T-helper 1 cell treated with Interleukin-12 subunit alpha and Interleukin-12 subunit beta and Interleukin-4 antibody, amounts not matched to agents 30 μg/mL and 1 μg/mL, for 36 hours (primary cell): Measurements from ENCODE around the gene CAMTA1.

Source experiments
- H3K27ac Mint-ChIP-seq: one replicate; pipeline ENCODE4 v1.8.0; 2021; ENCODE audit warnings: mild to moderate bottlenecking, mixed read lengths
- H3K27me3 Mint-ChIP-seq: one replicate; pipeline ENCODE4 v1.8.0; 2021; ENCODE audit warnings: low read depth, mixed read lengths
- H3K36me3 Mint-ChIP-seq: one replicate; pipeline ENCODE4 v1.8.0; 2021; ENCODE audit warnings: low read depth, mixed read lengths
- H3K4me1 Mint-ChIP-seq: one replicate; pipeline ENCODE4 v1.8.0; 2021; ENCODE audit warnings: low read depth, mixed read lengths
- H3K4me3 Mint-ChIP-seq: one replicate; pipeline ENCODE4 v1.8.0; 2021; ENCODE audit warnings: mild to moderate bottlenecking, moderate library complexity, mixed read lengths
- H3K9me3 Mint-ChIP-seq: one replicate; pipeline ENCODE4 v1.8.0; 2021; ENCODE audit warnings: mixed read lengths

The CAMTA1 gene

GRCh38 chr1:6905790-6906189, 120.5 kb downstream of the CAMTA1 start:
- Mint-ChIP-seq H3K4me3 (no peak overlapping the region), H3K36me3 (no peaks in the 10 kb centered on the region), H3K4me1 (no peaks in the 10 kb centered on the region), H3K27me3 (no peaks in the 10 kb centered on the region), H3K9me3 (no peaks in the 10 kb centered on the region), H3K27ac (no peak overlapping the region)

- Mint-ChIP-seq H3K27ac (no peak overlapping the region), H3K9me3 (no peaks in the 10 kb centered on the region), H3K4me3 (no peak overlapping the region), H3K36me3 (no peaks in the 10 kb centered on the region), H3K27me3 (no peaks in the 10 kb centered on the region), H3K4me1 (no peaks in the 10 kb centered on the region)
Measured at GRCh38 chr1:6906783-6907182, 121.5 kb downstream of the CAMTA1 start.

GRCh38 chr1:6907201-6907600, 121.9 kb downstream of the CAMTA1 start:
- H3K9me3 Mint-ChIP-seq = no peaks in the 10 kb centered on the region
- H3K36me3 Mint-ChIP-seq = no peaks in the 10 kb centered on the region
- no peaks in the 10 kb centered on the region for H3K27me3 Mint-ChIP-seq
- no peaks in the 10 kb centered on the region for H3K4me1 Mint-ChIP-seq
- no peak overlapping the region for H3K27ac Mint-ChIP-seq
- H3K4me3 Mint-ChIP-seq = no peak overlapping the region

GRCh38 chr1:6907676-6908434, 122.6 kb downstream of the CAMTA1 start:
- Mint-ChIP-seq H3K4me3 (no peak overlapping the region), H3K4me1 (no peaks in the 10 kb centered on the region), H3K9me3 (no peaks in the 10 kb centered on the region), H3K27ac (no peak overlapping the region), H3K27me3 (no peaks in the 10 kb centered on the region), H3K36me3 (no peaks in the 10 kb centered on the region)

GRCh38 chr1:6909401-6909800, 124.1 kb downstream of the CAMTA1 start:
- no peaks in the 10 kb centered on the region for H3K36me3 Mint-ChIP-seq
- no peaks in the 10 kb centered on the region for H3K4me1 Mint-ChIP-seq
- H3K9me3 Mint-ChIP-seq = peaks cover 3% of the 10 kb centered on the region
- H3K27ac Mint-ChIP-seq = no peak overlapping the region
- H3K4me3 Mint-ChIP-seq = no peak overlapping the region
- no peaks in the 10 kb centered on the region for H3K27me3 Mint-ChIP-seq

GRCh38 chr1:6909857-6910256, 124.6 kb downstream of the CAMTA1 start:
- Mint-ChIP-seq H3K4me1 (no peaks in the 10 kb centered on the region), H3K9me3 (peaks cover 3% of the 10 kb centered on the region), H3K27ac (no peak overlapping the region), H3K27me3 (no peaks in the 10 kb centered on the region), H3K4me3 (no peak overlapping the region), H3K36me3 (no peaks in the 10 kb centered on the region)

- H3K4me3 Mint-ChIP-seq = no peak overlapping the region
- H3K36me3 Mint-ChIP-seq = no peaks in the 10 kb centered on the region
- no peaks in the 10 kb centered on the region for H3K27me3 Mint-ChIP-seq
- H3K4me1 Mint-ChIP-seq = no peaks in the 10 kb centered on the region
- H3K27ac Mint-ChIP-seq = no peak overlapping the region
- H3K9me3 Mint-ChIP-seq = peaks cover 3% of the 10 kb centered on the region
Measured at GRCh38 chr1:6911021-6911941, 126.0 kb downstream of the CAMTA1 start.

- no peak overlapping the region for H3K4me3 Mint-ChIP-seq
- no peaks in the 10 kb centered on the region for H3K4me1 Mint-ChIP-seq
Measured at GRCh38 chr1:6911974-6912373, 126.7 kb downstream of the CAMTA1 start.

GRCh38 chr1:6912518-6912917, 127.3 kb downstream of the CAMTA1 start:
- peaks cover 5% of the 10 kb centered on the region for H3K4me1 Mint-ChIP-seq
- H3K9me3 Mint-ChIP-seq = peaks cover 3% of the 10 kb centered on the region
- no peaks in the 10 kb centered on the region for H3K36me3 Mint-ChIP-seq
- H3K4me3 Mint-ChIP-seq = no peak overlapping the region
- no peaks in the 10 kb centered on the region for H3K27me3 Mint-ChIP-seq
- H3K27ac Mint-ChIP-seq = no peak overlapping the region

More at GRCh38 chr1:6911974-6912373, 126.7 kb downstream of the CAMTA1 start:
- Mint-ChIP-seq H3K36me3 (no peaks in the 10 kb centered on the region), H3K9me3 (peaks cover 3% of the 10 kb centered on the region), H3K27me3 (no peaks in the 10 kb centered on the region), H3K27ac (no peak overlapping the region)

- Mint-ChIP-seq H3K27me3 (no peaks in the 10 kb centered on the region), H3K9me3 (peaks cover 3% of the 10 kb centered on the region), H3K4me3 (no peak overlapping the region), H3K4me1 (peaks cover 5% of the 10 kb centered on the region), H3K36me3 (no peaks in the 10 kb centered on the region), H3K27ac (no peak overlapping the region)
Measured at GRCh38 chr1:6913086-6913485, 127.8 kb downstream of the CAMTA1 start.

- Mint-ChIP-seq H3K27me3 (no peaks in the 10 kb centered on the region), H3K4me3 (no peak overlapping the region), H3K27ac (no peak overlapping the region), H3K4me1 (peaks cover 5% of the 10 kb centered on the region), H3K36me3 (no peaks in the 10 kb centered on the region), H3K9me3 (peaks cover 3% of the 10 kb centered on the region)
Measured at GRCh38 chr1:6914706-6915105, 129.5 kb downstream of the CAMTA1 start.

- no peak overlapping the region for H3K4me3 Mint-ChIP-seq
- H3K4me1 Mint-ChIP-seq = peaks cover 5% of the 10 kb centered on the region
- no peaks in the 10 kb centered on the region for H3K27me3 Mint-ChIP-seq
- no peak overlapping the region for H3K27ac Mint-ChIP-seq
- H3K36me3 Mint-ChIP-seq = no peaks in the 10 kb centered on the region
- peaks cover 3% of the 10 kb centered on the region for H3K9me3 Mint-ChIP-seq
Measured at GRCh38 chr1:6915999-6916565, 130.8 kb downstream of the CAMTA1 start.

GRCh38 chr1:6917067-6917466, 131.8 kb downstream of the CAMTA1 start:
- Mint-ChIP-seq H3K36me3 (no peaks in the 10 kb centered on the region), H3K4me3 (no peak overlapping the region), H3K9me3 (peaks cover 3% of the 10 kb centered on the region), H3K27ac (no peak overlapping the region), H3K27me3 (no peaks in the 10 kb centered on the region), H3K4me1 (peaks cover 5% of the 10 kb centered on the region)

GRCh38 chr1:6918186-6918924, 133.1 kb downstream of the CAMTA1 start:
- Mint-ChIP-seq H3K9me3 (peaks cover 3% of the 10 kb centered on the region), H3K4me1 (peaks cover 5% of the 10 kb centered on the region), H3K36me3 (no peaks in the 10 kb centered on the region), H3K27ac (no peak overlapping the region), H3K27me3 (no peaks in the 10 kb centered on the region), H3K4me3 (no peak overlapping the region)
